GM19468 (cell line): ENCODE data around the gene NCAPG2.

Experiments
- ATAC-seq: cut with Tn5 transposase; IDR thresholded peaks from one replicate; pipeline ENCODE4 v1.9.1; 2021; ENCODE audit warnings: mild to moderate bottlenecking, moderate library complexity, moderate number of reproducible peaks; ENCODE audit not compliant: unreplicated experiment; ENCODE audit errors: extremely low read depth

NCAPG2 gene, protein sequence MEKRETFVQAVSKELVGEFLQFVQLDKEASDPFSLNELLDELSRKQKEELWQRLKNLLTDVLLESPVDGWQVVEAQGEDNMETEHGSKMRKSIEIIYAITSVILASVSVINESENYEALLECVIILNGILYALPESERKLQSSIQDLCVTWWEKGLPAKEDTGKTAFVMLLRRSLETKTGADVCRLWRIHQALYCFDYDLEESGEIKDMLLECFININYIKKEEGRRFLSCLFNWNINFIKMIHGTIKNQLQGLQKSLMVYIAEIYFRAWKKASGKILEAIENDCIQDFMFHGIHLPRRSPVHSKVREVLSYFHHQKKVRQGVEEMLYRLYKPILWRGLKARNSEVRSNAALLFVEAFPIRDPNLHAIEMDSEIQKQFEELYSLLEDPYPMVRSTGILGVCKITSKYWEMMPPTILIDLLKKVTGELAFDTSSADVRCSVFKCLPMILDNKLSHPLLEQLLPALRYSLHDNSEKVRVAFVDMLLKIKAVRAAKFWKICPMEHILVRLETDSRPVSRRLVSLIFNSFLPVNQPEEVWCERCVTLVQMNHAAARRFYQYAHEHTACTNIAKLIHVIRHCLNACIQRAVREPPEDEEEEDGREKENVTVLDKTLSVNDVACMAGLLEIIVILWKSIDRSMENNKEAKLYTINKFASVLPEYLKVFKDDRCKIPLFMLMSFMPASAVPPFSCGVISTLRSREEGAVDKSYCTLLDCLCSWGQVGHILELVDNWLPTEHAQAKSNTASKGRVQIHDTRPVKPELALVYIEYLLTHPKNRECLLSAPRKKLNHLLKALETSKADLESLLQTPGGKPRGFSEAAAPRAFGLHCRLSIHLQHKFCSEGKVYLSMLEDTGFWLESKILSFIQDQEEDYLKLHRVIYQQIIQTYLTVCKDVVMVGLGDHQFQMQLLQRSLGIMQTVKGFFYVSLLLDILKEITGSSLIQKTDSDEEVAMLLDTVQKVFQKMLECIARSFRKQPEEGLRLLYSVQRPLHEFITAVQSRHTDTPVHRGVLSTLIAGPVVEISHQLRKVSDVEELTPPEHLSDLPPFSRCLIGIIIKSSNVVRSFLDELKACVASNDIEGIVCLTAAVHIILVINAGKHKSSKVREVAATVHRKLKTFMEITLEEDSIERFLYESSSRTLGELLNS

DNA sequence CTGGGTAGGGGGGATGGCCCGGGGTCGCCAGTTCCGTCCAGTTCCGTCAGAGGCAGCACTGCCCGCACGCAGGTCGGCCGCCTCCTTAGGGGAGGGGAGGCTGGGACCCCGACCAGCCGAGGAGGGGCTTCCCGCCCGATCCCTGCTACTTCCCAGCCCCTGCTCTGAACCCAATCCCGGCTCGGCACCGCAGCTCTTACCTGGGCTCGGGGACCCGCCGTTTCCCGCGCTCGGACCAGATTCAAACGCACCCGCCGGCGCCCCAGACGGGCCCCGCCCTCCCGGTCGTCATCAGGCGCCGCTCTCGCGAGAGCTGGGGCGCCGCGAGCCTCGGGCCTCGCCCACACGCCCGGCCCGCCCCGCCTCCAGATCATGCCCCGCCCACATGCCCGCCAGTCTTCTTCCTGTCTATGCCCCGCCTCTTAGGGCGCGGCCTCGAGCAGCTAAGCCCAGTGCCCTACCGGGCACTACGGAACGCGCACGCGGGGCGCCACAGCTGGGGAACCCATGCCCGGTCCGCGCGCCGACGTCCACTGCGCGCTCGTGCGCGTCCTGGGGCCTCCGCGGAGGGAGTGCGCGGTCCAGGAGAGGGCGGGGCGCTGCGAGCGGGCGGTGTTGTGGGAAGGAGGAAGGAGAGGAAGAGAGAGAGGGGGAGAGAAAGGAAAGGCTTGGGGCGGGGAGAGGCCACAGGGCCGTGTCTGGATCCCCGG is at the start of gene NCAPG2:
TSS of gene NCAPG2 (minus strand) at position 281 of the 710 bp plus-strand sequence. CDS start 2,905 bp downstream, outside the sequence.
- peak; percentile 99 for ATAC-seq

DNA sequence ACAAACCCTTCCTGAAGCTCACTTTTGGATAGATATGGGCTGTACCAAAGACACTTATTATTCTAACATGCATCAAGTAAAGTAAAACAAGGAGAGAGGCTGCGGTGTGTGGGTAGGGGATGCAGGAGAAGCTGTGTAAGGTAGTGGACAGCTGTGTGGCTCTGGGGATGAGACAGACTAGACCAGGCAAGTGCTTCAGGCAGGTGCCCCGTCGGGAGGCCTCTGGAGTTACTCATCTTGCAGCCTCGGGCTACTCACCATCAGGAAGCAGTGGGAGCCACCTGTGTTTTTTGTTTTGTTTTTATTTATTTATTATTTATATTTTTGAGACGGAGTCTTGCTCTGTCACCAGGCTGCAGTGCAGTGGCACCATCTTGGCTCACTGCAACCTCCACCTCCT is 49.3 kb upstream of the NCAPG2 start:
- no peak for ATAC-seq

DNA sequence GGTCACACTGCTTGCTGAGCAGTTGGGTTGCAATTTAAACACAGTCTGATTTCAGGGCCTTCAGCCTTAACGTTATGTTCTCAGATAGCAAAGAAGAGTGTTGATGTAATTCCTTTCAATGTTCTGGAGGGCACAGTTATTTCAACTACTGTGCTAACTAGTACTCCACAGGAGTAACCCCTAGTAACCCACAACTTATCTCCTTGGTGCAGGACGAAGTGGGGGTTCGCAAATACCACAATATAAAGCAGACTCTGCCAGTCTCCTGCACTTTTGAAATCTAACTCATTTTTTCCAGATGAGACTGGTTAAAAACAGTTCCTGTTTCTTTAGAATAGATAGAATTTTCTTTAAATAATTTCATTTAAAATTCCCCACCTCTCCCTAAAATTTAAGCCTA is 47.1 kb upstream of the NCAPG2 start:
- no peak for ATAC-seq

- no peak for ATAC-seq
Measured at GRCh38 chr7:158751199-158751598, 46.6 kb upstream of the NCAPG2 start.

- ATAC-seq: no peak
Measured at GRCh38 chr7:158750702-158751101, 46.1 kb upstream of the NCAPG2 start.

DNA sequence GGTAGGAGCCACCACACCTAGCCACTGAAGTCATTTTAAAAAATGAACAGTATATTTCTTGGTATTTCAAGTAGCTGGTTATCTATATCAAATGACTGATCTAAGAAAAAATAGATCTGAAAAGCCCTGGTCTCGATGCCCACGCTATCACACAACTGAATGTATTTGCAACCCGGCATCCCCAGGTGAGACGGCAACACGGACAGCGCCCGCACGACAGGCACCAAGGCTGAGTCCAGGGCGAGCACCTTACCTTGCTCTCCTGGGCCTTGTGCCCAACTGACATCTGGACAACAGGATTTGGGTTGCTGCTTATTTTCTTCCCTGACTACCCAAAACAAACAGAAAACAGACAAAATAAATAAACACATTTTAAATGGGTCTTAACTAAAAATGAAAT is 44.8 kb upstream of the NCAPG2 start:
- ATAC-seq: no peak

DNA sequence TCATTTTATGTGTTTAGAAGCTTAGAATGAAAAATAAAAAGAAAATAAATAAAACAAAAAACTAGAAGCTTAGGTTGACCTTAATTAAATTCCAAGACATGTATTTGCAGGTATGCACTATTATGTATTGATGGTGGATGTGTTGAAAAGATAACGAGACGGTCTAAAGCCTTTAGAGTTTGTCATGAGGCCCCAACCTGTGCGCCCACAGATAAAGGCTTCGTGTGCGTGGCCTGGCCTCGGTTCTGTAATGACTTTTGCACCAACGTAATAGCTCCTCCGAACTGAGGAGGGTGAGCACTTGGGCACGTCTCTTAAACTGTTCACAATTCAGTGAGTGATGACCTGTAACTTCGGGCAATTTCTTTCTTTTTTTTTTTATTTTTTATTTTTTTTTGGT is 43.7 kb upstream of the NCAPG2 start:
- no peak for ATAC-seq

GRCh38 chr7:158747408-158747807 is 42.8 kb upstream of the NCAPG2 start:
- ATAC-seq: no peak

- ATAC-seq: no peak
Measured at GRCh38 chr7:158746957-158747356, 42.4 kb upstream of the NCAPG2 start.

DNA sequence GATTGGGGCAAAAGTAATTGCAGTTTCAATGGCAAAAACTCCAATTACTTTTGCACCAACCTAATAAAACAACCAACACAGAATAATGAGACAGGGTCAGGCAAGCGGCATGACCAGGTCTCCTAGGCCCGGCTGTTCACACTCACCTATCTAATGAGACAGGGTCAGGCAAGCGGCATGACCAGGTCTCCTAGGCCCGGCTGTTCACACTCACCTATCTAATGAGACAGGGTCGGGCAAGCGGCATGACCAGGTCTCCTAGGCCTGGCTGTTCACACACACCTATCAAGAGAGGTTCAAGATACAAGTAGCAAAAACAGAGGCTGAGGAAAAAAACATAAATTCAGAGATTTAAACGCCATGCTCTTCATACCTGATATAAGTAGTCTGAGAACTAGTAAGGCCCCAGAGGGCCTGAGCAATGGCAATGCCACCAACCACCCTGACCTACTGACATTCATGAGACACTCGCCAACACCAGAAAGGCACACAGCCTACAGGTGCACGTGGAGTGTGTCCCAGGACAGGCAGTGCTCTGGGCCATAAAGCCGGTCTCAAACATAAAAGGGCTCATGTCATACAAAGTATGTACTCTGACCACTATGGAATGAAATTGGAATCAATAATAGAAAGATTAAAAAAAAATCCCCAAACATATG is 40.6 kb upstream of the NCAPG2 start:
- no peak for ATAC-seq

DNA sequence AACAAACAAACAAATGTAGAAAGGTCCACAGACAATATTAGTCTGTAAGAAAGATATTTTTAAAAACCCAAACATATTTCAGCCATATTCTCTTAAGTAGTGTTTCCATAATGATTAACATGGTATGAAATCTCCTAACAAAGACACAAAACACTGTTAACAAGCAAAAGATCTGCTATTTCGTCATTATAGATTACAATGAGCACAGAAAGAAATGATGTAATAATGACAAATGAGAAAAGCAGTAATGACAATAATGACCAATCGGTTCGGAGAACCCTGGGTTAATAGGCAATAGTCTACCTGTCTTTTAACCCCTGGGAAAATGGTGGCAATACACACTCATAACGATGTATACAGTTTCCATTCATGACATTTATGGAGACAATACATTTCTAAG is 39.5 kb upstream of the NCAPG2 start:
- no peak for ATAC-seq

GRCh38 chr7:158743219-158743618 is 38.6 kb upstream of the NCAPG2 start:
- ATAC-seq: no peak

GRCh38 chr7:158742065-158742821 is 37.6 kb upstream of the NCAPG2 start:
- no peak for ATAC-seq

DNA sequence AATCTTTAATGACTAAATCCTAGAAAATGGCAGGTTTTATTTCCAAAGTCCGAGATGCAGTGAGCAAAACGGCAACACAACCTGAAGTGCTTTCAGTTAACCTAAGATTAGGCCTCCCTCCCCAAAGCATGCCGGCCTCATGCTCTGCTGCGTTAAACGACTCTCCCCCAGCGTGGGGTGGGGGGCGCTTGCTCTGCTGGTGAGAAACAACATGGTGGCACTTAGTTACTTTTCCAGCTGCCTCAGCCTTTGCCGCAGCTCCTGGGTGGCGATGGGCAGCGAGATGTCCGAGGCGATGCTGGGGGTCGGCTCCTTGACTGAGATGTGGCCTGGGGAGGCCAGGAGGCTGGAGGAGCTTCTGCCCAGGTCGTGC is 36.7 kb upstream of the NCAPG2 start:
- ATAC-seq: no peak

- ATAC-seq: no peak
Measured at GRCh38 chr7:158740657-158741293, 36.2 kb upstream of the NCAPG2 start.

DNA sequence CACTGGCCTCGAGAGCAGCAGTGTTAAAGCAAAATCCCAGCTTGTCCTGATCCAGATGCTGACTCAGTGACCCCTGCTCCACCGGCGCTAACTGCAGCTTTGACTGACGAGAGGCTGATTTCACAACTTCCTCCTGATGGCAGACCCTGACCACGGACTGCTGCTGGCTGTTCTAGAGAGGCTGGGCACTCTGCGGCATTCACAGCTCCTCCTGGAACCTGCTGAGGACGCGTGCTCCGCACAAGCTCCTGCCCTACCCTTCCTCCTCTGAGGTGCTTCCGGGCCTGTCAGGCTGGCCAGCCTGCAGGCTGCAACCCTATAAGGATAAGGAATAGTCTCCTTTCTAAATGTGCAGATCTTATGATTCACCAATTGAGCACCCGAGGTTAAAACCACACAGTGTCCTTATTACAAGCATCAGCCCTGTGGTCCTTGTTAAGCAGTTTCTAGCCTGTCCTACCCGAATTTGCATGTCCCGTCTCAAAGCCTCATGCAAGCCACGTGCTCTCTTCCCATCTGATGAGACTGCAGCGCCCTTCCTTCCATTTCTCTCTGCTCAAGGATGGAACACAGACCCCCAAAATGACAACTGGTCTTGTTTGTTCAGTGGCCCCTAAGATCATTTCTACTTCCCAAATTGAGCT is 35.5 kb upstream of the NCAPG2 start:
- no peak for ATAC-seq

DNA sequence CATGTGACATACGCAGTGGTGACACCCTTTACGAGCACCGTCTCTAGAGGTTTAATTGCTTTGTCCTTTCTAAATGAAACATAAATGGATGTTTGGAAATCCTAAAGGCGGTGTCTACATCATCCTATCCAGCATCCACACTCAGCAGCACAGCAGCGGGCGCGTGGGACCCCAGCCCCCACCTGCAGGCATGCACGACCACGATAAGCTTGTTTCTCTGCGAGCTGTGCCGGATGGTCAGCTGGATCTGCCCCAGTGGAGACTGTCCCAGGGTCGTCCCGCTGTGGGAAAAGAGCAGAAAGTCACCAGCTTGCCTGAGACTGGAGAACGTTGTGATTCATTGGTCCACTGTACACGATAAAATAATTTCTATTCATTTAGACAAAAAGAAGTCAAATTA is 34.2 kb upstream of the NCAPG2 start:
- no peak for ATAC-seq

DNA sequence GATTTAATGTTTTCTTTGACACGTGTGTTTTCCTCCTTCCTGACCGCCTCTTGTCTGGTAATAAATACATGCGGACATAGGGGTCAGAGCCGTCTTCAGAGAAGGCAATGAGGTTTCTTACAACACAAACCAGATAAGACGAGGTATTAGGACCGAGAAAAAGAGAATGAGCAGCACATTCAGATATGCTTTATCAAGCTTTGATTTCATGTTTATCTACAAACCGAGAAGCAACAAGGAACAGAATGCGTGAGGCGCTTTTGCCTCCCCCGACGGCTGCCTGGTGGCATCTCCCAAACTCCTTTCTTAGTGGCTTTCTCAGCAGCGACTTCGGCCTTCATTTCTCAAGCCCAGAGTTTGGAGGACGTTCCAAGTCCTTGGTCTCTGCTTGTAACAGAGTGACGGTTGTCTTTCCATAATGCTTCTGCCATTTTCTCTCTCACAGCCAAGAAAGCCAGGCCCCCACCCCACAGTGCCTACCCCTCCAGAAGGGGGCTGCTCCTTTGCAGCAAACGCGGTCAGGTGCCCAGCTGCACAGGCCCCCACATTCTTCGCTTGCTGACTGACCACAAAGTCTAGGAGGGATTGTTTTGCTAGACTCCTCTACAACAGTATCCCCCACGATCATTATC is 32.6 kb upstream of the NCAPG2 start:
- no peak for ATAC-seq
